HepG2 (cell line): ENCODE measurements around the gene ADGRG1. TPM values are rescaled to one million over a fixed set of nuclear protein-coding genes. Genes with fewer than 3 reads are reported as not detected.

Source experiments
- FOXP4 ChIP-seq: sonication (generic); formaldehyde crosslinking; IDR thresholded peaks from 2 replicates; pipeline ENCODE4 v1.4.0; 2020; ENCODE audit warnings: missing genetic modification reagents
- NFIB ChIP-seq: sonication (generic); formaldehyde crosslinking; IDR thresholded peaks from 2 replicates; pipeline ENCODE4 v1.9.0; 2021; ENCODE audit warnings: missing genetic modification reagents, mild to moderate bottlenecking, borderline replicate concordance
- SIX4 ChIP-seq: sonication (generic); formaldehyde crosslinking; IDR thresholded peaks from 2 replicates; pipeline ENCODE4 v1.4.0; 2020; ENCODE audit warnings: missing genetic modification reagents
- SNRNP70 ChIP-seq: fragments of 200-400 bp; formaldehyde crosslinking; IDR thresholded peaks from 2 replicates; pipeline ENCODE4 v1.6.1; 2017; ENCODE audit warnings: mild to moderate bottlenecking, low read depth, low read length, moderate library complexity
- XRCC5 ChIP-seq: fragments of 200-400 bp; formaldehyde crosslinking; optimal IDR thresholded peaks from 2 replicates; pipeline ENCODE3; 2017; ENCODE audit warnings: mild to moderate bottlenecking, low read length
- ZNF282 ChIP-seq: fragments of 450-650 bp; IDR thresholded peaks from 2 replicates; pipeline ENCODE4 v1.6.1; 2018; ENCODE audit not compliant: partially characterized antibody
- ZNF563 ChIP-seq: sonication (generic); formaldehyde crosslinking; IDR thresholded peaks from 2 replicates; pipeline ENCODE4 v1.8.0; 2022; ENCODE audit warnings: mild to moderate bottlenecking, moderate library complexity, missing genetic modification reagents
- ZNF574 ChIP-seq: sonication (generic); formaldehyde crosslinking; IDR thresholded peaks from 2 replicates; pipeline ENCODE4 v1.4.0; 2020; ENCODE audit warnings: missing genetic modification reagents
- ZNF782 ChIP-seq: sonication (generic); formaldehyde crosslinking; IDR thresholded peaks from 2 replicates; pipeline ENCODE4 v1.4.0; 2020; ENCODE audit warnings: missing genetic modification reagents, mild to moderate bottlenecking, borderline replicate concordance
- polyA plus RNA-seq, 8 experiments: library from polyadenylated mRNA; depleted of rRNA in 3 of 8; stranded (reverse) in 7 of 8; unstranded in 1 of 8; fragments of >200 nt; fragmentation: Illumina TruSeq in 4 of 8; extraction: Trizol in 4 of 8; gene quantifications; 2 replicates each; pipeline versions ENCODE4 v1.2.1 to v1.2.3, GENCODE V29; 2011 to 2016; ENCODE audit warnings: low read depth in 4 of 8, missing spikeins in 1 of 8, mixed read lengths in 1 of 8; ENCODE audit not compliant: insufficient read depth in 1 of 8
- total RNA-seq, 5 experiments: library from RNA; depleted of rRNA; stranded (reverse); fragments of >200 nt; fragmentation: Illumina TruSeq; extraction: Trizol; gene quantifications; 2 replicates each; pipeline ENCODE4 v1.2.3, GENCODE V29; 2016; ENCODE audit warnings: low read depth in 1 of 5
- TF ChIP-seq, protein P1 (sequence below): sonication (generic); formaldehyde crosslinking; IDR thresholded peaks from 2 replicates; pipeline ENCODE4 v1.9.0; 2022; ENCODE audit warnings: missing genetic modification reagents, mild to moderate bottlenecking, borderline replicate concordance
- TF ChIP-seq, protein P2 (sequence below): sonication (generic); formaldehyde crosslinking; IDR thresholded peaks from 2 replicates; pipeline ENCODE4 v1.5.0; 2020; ENCODE audit warnings: mild to moderate bottlenecking, missing genetic modification reagents

ADGRG1 gene
- total and polyA plus RNA-seq, 2 of the 13 experiments (the other 11 are each of a cell fraction or from before 2014, with no cell fraction given) = 2.7 to 5.9 TPM

DNA sequence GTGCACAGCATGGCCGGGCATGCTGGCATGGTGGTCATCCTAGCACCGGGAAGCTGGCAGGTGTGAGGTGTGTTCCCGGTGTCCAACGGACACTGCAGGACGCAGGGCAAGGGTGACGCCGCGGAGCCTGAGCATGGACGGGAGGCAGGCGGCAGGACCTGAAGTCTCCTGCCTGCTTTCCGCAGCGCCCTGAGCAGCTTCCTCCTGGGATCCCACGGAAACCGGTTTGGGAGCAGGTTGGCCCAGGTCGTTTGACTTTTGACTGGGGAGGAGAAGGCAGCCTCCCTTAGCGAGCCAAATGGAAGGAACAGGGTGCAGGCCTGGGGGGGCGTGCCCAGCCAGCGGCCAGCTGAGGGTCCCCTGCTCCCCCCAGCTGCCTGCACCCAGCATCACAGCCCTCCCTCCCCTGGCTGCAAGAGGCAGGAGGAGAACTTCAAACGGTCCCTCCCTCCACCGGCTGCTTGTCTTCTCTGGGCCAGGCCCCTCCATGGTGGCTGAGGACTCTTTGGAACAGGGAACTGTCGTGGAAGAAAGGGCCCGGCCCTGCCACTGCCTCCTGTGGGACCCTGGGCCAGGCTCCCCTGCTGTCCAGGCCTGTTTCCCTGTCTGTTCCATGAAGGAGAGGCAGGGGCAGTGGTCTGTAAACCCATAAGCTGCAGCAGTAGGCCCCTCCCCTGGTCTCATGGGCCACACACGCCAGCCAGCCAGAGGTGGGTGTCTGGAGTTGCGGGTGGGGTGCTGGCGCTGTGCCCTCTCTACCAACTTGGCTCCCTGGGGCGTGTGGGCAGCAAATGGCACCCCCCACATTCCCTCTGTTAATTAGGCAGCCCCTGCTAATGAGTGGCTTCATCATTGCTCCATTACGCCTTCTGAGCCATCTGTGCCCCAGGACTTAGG is 7.8 kb upstream of the ADGRG1 start (continued):
- TF ChIP-seq, protein P1, sequence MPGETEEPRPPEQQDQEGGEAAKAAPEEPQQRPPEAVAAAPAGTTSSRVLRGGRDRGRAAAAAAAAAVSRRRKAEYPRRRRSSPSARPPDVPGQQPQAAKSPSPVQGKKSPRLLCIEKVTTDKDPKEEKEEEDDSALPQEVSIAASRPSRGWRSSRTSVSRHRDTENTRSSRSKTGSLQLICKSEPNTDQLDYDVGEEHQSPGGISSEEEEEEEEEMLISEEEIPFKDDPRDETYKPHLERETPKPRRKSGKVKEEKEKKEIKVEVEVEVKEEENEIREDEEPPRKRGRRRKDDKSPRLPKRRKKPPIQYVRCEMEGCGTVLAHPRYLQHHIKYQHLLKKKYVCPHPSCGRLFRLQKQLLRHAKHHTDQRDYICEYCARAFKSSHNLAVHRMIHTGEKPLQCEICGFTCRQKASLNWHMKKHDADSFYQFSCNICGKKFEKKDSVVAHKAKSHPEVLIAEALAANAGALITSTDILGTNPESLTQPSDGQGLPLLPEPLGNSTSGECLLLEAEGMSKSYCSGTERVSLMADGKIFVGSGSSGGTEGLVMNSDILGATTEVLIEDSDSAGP (CRISPR knock-in tag) = peak; percentile 28; the same call in 1 of the 2 replicates
- TF ChIP-seq FOXP4 (CRISPR knock-in tag) (no peak), ZNF574 (CRISPR knock-in tag) (peak; percentile 10; the same call in 1 of the 2 replicates), ZNF563 (CRISPR knock-in tag) (no peak), ZNF282 (no peak), SIX4 (no peak), XRCC5 (peak; percentile 19), SNRNP70 (no peak), NFIB (CRISPR knock-in tag) (no peak), ZNF782 (CRISPR knock-in tag) (no peak)
- TF ChIP-seq, protein P2, sequence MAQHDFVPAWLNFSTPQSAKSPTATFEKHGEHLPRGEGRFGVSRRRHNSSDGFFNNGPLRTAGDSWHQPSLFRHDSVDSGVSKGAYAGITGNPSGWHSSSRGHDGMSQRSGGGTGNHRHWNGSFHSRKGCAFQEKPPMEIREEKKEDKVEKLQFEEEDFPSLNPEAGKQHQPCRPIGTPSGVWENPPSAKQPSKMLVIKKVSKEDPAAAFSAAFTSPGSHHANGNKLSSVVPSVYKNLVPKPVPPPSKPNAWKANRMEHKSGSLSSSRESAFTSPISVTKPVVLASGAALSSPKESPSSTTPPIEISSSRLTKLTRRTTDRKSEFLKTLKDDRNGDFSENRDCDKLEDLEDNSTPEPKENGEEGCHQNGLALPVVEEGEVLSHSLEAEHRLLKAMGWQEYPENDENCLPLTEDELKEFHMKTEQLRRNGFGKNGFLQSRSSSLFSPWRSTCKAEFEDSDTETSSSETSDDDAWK (CRISPR knock-in tag) = no peak
